GM18505 (cell line): ENCODE measurements around the gene PPT1.
A peak's percentile ranks its signal among the peaks of the same experiment; 100 is the strongest.

Experiments used
- ATAC-seq: cut with Tn5 transposase; IDR thresholded peaks from one replicate; pipeline ENCODE4 v1.9.1; 2021; ENCODE audit not compliant: unreplicated experiment
- POLR2A ChIP-seq: IDR thresholded peaks from 4 replicates; pipeline ENCODE4 v1.6.1; 2011; ENCODE audit warnings: borderline replicate concordance; ENCODE audit not compliant: insufficient read depth, insufficient read length; ENCODE audit errors: extremely low read depth

The PPT1 gene

DNA sequence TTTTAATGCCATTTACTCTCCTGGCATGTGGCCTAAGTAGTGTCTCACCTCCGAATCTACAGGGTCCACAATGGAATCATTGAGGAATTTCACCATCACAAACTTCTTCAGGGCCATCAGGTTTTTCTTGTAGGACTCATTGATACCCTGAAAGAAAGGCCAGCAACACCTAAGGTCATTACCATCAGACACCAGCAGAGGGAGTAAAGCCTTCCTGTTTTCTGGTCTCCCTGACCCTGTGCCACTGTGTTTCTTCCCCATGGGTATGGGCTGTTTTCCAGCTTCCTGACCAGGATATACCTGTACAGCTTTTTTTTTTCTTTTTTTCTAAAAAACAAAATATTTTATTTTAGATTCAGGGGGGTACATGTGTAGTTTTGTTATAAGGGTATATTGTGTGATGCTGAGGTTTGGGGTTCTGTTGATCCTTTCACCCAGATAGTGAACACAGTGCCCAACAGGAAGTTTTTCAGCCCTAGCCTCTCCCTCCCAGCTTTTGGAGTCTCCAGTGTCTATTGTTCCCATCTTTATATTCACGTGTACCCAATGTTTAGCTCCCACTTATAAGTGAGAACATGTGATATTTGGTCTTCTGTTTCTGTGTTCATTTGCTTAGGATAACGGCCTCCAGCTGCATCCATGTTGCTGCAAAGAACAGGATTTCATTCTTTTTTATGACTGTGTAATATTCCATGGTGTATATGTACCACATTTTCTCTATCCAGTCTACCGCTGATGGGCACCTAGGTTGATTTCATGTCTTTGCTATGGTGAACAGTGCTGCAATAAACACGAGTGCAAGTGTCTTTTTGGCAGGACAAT, 18.3 kb downstream of the PPT1 start:
- no peak for ATAC-seq
- no peak for TF ChIP-seq POLR2A

DNA sequence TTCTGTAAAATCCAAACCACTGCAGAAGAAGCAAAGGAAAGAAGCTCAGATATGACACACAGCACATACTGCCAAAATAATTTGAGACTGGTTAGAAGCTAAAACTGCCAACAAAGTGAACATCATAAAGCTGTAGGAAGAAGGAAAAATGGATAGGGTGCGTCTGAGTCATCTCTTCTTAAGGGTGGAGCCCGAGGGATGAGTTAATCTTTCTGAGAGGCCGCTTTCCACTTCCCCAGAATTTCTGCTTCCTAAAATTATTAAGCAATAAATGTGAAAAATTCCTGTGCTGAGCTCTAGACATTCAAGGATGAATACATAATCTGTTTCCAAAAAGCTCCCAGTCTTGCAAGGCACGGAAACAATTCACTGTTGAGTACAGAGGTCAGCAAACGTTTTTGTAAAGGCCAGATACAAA, 20.1 kb downstream of the PPT1 start:
- TF ChIP-seq POLR2A: no peak
- ATAC-seq: no peak

DNA sequence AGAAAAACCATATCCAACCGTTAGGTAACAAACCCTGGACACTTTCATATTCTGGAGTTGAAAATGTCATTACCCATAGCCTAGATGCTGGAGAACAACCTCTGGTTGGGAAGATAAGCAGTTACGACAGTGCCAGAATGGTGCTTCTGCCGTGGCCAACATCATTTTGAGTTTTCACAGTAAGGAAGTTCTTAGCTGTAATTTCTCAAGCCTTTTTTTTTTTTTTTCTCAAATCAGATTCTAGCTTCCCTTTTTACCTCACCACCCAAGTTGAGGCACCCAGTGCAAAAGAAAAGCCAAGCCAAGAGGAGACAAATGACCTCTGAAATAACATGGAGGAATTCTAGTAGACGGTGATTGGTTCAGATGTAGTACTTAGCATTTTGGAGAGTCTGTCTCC, 21.8 kb downstream of the PPT1 start:
- no peak for ATAC-seq
- no peak for TF ChIP-seq POLR2A

DNA sequence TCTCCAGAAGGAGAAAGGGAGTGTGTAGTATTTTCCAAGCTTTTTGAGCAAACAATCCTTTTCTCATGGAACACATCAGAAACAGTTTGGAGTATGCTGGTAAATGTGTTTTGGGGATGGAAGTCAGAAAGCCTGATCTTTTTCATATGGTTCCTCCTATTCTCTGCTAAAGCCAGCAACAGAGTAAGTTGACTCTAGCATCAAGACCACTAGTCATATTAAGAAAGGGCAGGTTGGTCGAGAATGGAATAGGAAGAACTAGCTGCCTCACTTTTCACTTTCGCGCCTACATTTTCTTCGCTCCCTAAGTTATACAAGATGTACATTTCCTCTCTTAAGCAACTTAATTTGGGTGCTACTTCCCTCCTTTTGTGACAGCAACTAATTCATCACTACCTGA, 24.0 kb downstream of the PPT1 start:
- ATAC-seq: no peak
- TF ChIP-seq POLR2A: no peak

DNA sequence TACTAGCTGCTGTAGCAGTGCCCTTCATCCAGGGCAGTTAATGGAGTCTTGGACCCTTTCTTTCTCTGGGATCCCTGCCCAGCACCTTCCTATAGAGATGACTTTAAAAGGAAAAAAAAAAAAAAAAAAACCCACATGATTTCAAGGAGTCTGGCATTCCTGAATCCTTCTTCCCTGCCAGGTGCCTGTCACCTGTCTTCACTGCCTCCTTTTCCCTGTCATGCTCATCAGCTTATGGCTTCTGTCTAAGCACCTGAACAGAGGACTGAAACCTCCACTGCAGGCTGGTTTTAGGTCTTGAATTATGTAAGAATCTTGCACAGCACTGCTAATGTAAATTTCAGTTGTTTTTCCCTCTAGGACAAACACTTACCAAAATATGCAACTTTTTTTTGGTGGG, 24.9 kb downstream of the PPT1 start:
- ATAC-seq: no peak
- TF ChIP-seq POLR2A: no peak

DNA sequence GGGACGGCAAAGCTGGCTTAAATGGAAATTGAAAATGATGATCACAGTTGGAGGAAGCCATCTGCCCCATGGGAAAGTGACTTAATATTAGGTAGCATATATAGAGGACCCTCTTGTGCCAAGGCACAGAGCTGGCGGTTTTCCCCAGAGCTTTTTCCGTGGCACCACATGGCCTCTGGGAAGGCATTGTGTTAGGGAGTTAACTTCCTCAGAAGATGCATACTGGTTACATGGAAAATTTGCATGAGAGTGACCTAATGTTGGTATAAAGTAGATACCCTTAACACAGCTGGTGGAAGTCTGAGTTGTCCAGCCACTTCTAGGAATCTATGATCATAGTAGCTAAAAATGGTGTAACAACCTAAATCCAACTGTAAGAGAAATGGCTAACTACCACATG, 29.2 kb downstream of the PPT1 start:
- no peak for ATAC-seq
- no peak for TF ChIP-seq POLR2A

DNA sequence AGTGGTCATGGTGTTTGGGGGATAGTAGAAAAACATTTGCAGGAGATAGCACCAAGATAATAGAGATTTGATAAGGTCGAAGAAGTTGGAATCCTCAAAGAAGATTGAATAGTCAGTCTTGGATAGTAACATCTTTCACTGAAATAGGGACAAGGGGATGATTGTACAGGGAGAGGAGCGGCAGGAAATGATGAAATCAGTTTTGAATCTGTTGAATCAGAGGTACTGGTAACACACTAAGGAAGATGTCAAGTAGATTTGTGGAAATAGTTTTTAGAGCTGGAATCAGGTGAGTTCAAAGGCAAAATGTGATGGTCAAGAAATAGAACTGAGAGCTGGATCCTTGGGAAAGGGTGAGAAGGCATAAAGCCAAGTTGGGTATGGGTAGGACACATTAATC, 30.0 kb downstream of the PPT1 start:
- no peak for TF ChIP-seq POLR2A
- no peak for ATAC-seq

DNA sequence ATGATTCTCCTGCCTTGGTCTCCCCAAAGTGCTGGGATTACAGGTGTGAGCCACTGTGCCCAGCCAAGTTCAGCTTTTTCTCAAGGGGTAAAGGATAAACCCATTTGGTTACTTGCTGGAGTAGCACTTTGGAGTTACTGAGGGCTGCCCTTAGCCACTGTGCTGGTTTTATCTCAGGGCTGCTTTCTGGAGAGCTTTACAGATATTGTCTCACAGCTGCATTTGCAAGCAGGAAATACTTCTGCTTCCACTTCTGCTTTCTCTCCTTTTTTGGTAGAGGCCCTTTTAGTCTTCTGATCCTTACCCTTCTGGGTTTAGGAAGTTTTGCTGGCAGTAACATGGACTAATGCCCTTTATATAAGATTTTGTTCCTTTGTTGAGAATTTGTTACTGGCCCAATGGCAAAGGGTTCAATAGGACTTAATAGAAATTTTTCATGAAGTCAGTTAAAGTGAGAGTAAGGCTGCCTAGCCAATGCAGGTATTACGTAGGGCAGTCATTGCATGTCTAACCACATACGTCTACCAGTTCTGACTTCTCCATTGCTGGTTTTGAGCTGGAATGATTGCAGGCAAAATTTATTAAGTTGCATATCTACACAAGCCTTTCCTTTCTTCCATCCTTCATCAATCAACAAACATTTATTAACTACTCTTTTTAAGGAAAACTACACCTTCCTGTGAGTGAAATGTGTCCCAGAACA, 32.1 kb downstream of the PPT1 start:
- no peak for ATAC-seq
- TF ChIP-seq POLR2A: peak; percentile 26

DNA sequence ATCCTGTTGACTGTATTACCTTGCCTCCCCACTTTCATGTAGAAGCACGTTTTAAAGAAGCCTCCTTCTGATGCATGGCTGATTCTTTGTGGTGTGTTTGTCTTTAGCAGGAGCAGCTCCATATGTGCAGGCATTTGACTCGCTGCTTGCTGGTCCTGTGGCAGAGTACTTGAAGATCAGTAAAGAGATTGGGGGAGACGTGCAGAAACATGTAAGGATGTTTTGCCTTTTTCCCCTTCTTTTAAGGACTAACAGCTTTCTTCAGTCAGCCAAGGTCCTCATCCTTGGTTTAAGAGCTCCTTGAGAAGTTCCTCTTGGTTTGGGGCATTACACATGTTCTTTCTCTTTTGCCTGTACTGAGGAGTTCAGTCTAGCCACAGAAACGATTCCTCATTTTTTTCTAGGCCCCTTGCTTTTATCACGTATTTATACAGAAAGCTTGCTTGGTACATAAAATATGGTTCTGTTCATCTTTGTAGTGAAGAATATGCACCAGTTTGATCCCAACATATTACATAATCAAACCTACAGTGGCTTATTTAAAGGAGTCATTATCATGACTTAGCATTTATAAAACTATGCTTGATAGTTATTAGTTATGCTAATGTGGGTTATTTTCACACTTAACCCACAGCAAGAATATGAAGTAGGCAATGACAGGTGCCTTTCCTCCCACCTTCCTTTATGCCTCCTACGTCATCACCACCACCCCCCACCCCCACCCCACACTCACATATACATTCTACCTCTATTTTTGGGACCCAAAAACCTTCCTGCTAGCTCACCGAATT, 36.9 kb downstream of the PPT1 start:
- ATAC-seq: no peak
- TF ChIP-seq POLR2A: no peak

DNA sequence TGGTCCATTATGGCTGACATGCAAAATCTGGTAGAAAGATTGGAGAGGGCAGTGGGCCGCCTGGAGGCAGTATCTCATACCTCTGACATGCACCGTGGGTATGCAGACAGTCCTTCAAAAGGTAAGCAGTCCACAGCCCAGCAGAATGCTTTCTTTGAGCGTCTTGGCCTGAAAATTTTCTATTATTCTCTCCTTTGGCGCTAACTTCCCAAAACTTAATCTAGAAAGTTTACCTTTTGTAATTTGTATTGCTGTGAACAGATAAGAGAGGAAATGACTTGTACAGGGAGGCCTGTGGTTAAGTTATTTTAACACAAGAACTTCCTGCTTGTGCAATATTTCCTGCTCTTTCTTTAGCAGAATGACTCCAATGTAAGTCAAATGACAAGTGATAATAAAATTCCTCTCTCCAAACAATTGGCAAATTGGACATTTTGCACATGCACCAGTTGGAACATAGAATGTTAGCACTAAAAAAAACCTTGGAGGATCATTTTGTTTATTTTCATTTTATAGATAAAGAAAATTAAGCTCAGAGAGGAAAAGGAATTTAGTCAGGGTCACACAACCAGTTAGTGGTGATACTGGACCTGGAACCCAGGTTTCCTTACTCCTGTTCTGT, 37.6 kb downstream of the PPT1 start:
- ATAC-seq: no peak
- TF ChIP-seq POLR2A: no peak

DNA sequence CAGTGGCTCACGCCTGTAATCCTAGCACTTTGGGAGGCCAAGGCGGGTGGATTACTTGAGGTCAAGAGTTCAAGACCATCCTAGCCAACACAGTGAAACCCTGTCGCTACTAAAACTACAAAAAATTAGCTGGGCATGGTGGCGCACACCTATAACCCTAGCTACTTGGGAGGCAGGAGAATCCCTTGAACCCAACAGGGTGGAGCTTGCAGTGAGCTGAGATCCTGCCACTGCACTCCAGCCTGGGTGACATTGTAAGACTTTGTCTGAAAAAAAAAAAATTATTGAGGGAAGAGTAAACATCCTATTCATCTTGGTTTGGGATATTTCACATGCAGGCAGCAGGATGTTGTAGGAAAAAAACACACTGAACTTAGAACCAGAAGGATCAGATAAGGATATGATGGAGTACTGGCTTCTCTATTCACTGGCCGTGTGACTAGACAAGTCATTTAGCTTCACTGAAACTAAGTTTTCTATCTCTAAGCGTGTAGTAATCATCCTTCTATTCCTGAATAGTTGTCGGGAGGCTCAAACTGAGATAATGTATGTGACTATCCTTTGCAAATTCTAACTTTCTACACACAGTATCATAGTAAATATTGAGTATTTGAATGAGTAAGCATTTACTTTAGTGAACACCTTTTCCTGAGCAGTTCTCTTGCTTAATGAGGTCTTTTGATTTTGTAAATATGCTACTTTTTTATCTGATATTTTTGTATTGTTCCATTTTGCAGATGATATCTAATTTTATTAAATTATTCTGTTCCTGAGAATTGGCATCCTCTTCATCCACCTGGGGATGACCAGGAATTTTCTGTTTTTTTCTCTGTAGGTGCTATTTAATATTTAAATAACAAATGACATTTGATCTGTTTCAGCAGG, 38.4 kb downstream of the PPT1 start:
- no peak for TF ChIP-seq POLR2A
- ATAC-seq: no peak

DNA sequence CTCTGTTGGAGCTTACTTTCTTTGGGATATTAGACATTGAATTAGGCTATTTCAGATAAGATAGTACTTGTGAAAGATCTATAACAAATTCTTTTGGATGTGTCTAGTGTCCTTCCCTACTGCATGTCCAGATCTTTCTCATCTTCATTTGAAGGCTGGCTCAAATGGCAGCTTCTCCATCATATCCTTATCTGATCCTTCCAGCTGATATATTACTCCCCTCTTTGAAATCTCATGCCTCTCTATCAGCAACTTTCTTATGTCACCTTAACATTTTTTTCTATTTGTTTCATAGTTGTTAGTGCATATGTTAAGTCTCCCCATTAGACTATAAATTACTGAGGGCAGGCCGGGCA, 39.0 kb downstream of the PPT1 start:
- ATAC-seq: no peak
- TF ChIP-seq POLR2A: no peak

DNA sequence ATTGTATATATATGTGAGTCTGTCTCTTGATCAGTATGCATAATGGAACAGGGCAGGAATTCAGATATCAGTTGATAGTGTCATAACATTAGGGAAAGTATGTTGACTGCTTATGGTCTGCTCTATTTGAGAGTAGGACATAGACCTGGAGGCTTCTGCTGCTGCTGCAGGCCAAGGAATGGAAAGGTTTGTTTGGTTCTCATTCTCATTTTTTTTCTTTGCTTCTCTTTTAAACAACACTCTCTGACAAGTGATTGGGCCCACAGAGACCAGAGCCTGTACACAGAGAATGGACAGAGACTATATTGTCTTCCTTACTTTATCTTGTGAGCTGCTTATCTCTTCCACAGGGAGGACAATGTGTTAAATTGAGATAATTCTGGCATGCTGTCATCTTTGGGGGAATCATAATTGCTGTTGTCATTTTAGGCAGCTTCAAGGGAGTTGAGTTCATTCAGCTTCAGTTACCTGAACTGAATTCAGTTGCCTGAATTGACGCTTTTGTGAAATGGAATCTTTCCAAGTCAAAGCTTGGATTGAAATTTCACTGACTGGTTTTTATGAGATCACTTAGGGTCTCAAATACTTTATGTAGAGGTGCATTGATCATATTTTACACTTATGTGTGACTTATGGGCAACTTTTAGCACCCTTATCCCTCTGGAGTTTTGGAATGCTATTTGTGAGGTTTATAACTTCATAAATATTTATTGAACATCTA, 39.6 kb downstream of the PPT1 start:
- no peak for TF ChIP-seq POLR2A
- no peak for ATAC-seq
